Stomach (tissue), 9 donors: ENCODE data around the gene NUB1. TPM values are rescaled to one million over a fixed set of nuclear protein-coding genes. Genes with fewer than 3 reads are reported as not detected.

ENCODE experiments used
- DNase-seq, 2 donors: peaks; one replicate each; pipeline versions ENCODE4 v3.0.0 to v3.0.0-alpha.2; 2013 to 2019
- H3K27ac ChIP-seq, 5 donors: fragments of 200-600 bp in 4 of 5; sonication (generic) in 4 of 5; one replicate each; pipeline ENCODE4 v1.5.1; 2013 to 2019; ENCODE audit warnings: mild to moderate bottlenecking in 1 of 5, moderate library complexity in 1 of 5
- H3K27me3 ChIP-seq, 3 donors: fragments of 200-600 bp; sonication (generic); one replicate each; pipeline ENCODE4 v1.5.1; 2017 to 2019; ENCODE audit warnings: mixed run types in 1 of 3
- H3K36me3 ChIP-seq, 4 donors: fragments of 200-600 bp; sonication (generic); 1 replicate in 3 of 4; 2 replicates in 1 of 4; pipeline ENCODE4 v1.5.1; 2016 to 2019
- H3K4me1 ChIP-seq, 4 donors: fragments of 200-600 bp; sonication (generic); one replicate each; pipeline ENCODE4 v1.5.1; 2016 to 2019
- H3K4me3 ChIP-seq, 4 donors: fragments of 200-600 bp; sonication (generic) in 3 of 4; one replicate each; pipeline ENCODE4 v1.5.1; 2016 to 2019; ENCODE audit warnings: mild to moderate bottlenecking in 1 of 4
- H3K9me3 ChIP-seq, 4 donors: fragments of 200-600 bp; sonication (generic); one replicate each; pipeline ENCODE4 v1.5.1; 2016 to 2019
- EP300 ChIP-seq: sonication (generic); formaldehyde crosslinking; IDR thresholded peaks from one replicate; pipeline ENCODE4 v1.6.1; 2017; ENCODE audit warnings: antibody characterized with exemption
- POLR2A ChIP-seq, 4 donors: fragments of 450-650 bp; IDR thresholded peaks; one replicate each; pipeline ENCODE4 v1.6.1; 2016; ENCODE audit warnings: antibody characterized with exemption in 4 of 4, control low read depth in 2 of 4, mild to moderate bottlenecking in 1 of 4, moderate library complexity in 1 of 4
- POLR2AphosphoS5 ChIP-seq, 3 donors: sonication (generic); formaldehyde crosslinking; IDR thresholded peaks; one replicate each; pipeline ENCODE4 v1.6.1; 2016; ENCODE audit warnings: antibody characterized with exemption in 3 of 3
- WGBS, 5 donors: extraction: QIAGEN DNeasy Blood & Tissue Kit in 3 of 5; methylation state at CpG; one replicate each; pipeline versions ENCODE4 v1.1.5 to v1.1.7; 2013 to 2018; 5-methylcytosine and 5-hydroxymethylcytosine counted together
- intact Hi-C: fragments of 100-400 bp; cut with DNase I; formaldehyde crosslinking; loops from one replicate; pipeline ENCODE4 v1.15.1; 2023; ENCODE audit warnings: low total_unique reads
- polyA plus RNA-seq, 3 donors: library from polyadenylated mRNA; stranded (reverse); fragments of 200-250 nt; gene quantifications; one replicate each; pipeline ENCODE4 v1.2.3, GENCODE V29; 2013
- total RNA-seq, 5 donors: library from RNA; depleted of rRNA; stranded (reverse); fragments of >200 nt; gene quantifications; one replicate each; pipeline versions ENCODE4 v1.1.0 to v1.2.3, GENCODE V29; 2014 to 2016
- TF ChIP-seq, protein P1 (sequence below), 7 experiments: fragments of 450-650 bp in 4 of 7; fragments of 200-600 bp in 3 of 7; sonication (generic) in 3 of 7; IDR thresholded peaks; one replicate each; pipeline ENCODE4 v1.5.1; 2016 to 2019; ENCODE audit warnings: antibody characterized with exemption in 7 of 7, control low read depth in 2 of 7, mild to moderate bottlenecking in 1 of 7
- donor health status: healthy with polysubstance abuse.
- donor health status: Bipolar disorder and iron deficiency.
- donor health status: healthy.

The NUB1 gene
- total and polyA plus RNA-seq, 8 donors = 16.3 to 121 (median 32.5) TPM

DNA sequence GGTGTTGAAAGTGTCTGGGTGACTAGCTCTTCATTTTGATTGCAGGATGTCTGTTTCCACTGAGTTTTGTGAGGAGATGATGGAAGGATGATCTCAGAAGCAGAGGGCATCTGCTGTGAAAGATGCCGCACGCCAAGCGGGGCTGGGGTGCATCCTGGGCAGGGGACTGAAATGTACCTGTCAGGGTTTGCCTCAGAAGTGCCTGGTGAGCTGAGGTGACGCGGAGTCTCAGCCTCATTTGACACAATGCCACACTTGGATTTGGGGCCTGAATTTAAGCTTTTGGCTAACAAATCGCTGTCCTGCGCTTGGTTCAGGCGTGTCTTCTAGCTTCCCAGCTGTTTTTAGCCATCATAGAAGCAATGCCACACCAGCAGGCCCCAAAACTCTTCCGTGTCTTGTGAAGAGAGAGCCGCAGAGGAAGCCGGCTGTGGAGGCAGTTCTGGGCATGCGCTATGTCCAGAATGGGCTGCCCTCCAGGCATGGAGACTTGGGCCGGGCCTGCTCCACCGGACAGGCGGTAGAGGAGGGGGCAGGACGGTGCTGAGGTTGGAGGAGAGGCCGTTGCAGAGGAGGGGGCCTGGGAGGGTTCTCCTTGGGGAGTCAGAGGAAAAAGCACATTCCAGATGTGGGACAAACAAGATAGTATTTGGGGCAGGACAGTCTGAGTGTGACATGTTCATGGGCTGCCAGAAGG lies 37.0 kb downstream of the NUB1 start:
- H3K36me3 ChIP-seq = peaks cover 43 to 64% (median 58%) of the 10 kb centered on the region in 4 donors
- peaks cover 16 to 21% (median 19%) of the 10 kb centered on the region in 4 donors for H3K4me1 ChIP-seq
- H3K27me3 ChIP-seq = peaks cover 0 to 31% (median 28%) of the 10 kb centered on the region in 3 donors
- intact Hi-C loops = no loop called here
- H3K4me3 ChIP-seq = no peak overlapping the region
- TF ChIP-seq POLR2A (IDR thresholded peaks at IDR 0.05) (no peak), POLR2AphosphoS5 (IDR thresholded peaks at IDR 0.05) (no peak), EP300 (no peak)
- TF ChIP-seq, protein P1, sequence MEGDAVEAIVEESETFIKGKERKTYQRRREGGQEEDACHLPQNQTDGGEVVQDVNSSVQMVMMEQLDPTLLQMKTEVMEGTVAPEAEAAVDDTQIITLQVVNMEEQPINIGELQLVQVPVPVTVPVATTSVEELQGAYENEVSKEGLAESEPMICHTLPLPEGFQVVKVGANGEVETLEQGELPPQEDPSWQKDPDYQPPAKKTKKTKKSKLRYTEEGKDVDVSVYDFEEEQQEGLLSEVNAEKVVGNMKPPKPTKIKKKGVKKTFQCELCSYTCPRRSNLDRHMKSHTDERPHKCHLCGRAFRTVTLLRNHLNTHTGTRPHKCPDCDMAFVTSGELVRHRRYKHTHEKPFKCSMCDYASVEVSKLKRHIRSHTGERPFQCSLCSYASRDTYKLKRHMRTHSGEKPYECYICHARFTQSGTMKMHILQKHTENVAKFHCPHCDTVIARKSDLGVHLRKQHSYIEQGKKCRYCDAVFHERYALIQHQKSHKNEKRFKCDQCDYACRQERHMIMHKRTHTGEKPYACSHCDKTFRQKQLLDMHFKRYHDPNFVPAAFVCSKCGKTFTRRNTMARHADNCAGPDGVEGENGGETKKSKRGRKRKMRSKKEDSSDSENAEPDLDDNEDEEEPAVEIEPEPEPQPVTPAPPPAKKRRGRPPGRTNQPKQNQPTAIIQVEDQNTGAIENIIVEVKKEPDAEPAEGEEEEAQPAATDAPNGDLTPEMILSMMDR (IDR thresholded peaks at IDR 0.05) = no peak
- H3K9me3 ChIP-seq = no peaks in the 10 kb centered on the region
- no peak overlapping the region for H3K27ac ChIP-seq
- 79 to 96% (median 86%) methylated on average over 17 of the region's 17 CpGs for whole genome bisulfite sequencing, 5 donors
- DNase-seq = no peak

- Histone ChIP-seq H3K9me3 (no peaks in the 10 kb centered on the region), H3K36me3 (peaks cover 38 to 59% (median 53%) of the 10 kb centered on the region in 4 donors), H3K4me3 (no peak overlapping the region), H3K4me1 (peaks cover 16 to 21% (median 19%) of the 10 kb centered on the region in 4 donors), H3K27me3 (peaks cover 0 to 36% (median 28%) of the 10 kb centered on the region in 3 donors), H3K27ac (no peak overlapping the region)
- 84 to 88% (median 87%) methylated on average over 6 of the region's 6 CpGs for WGBS, 5 donors
- no peak for DNase-seq
- TF ChIP-seq POLR2AphosphoS5 (IDR thresholded peaks at IDR 0.05) (no peak), POLR2A (IDR thresholded peaks at IDR 0.05) (no peak), EP300 (no peak)
- TF ChIP-seq, protein P1 (IDR thresholded peaks at IDR 0.05) = no peak
- intact Hi-C loops = no loop called here
Observed at GRCh38 chr7:151379193-151379520, 37.5 kb downstream of the NUB1 start.

- H3K9me3 ChIP-seq = no peaks in the 10 kb centered on the region
- WGBS, 5 donors = 85 to 93% (median 88%) methylated on average over 21 to 25 of the region's 25 CpGs
- H3K4me3 ChIP-seq = no peak overlapping the region
- no peak overlapping the region for H3K27ac ChIP-seq
- TF ChIP-seq POLR2A (IDR thresholded peaks at IDR 0.05) = no peak
- TF ChIP-seq EP300 = no peak
- TF ChIP-seq POLR2AphosphoS5 (IDR thresholded peaks at IDR 0.05) = no peak
- TF ChIP-seq, protein P1 (IDR thresholded peaks at IDR 0.05) = no peak
- DNase-seq = no peak
- H3K36me3 ChIP-seq = peaks cover 34 to 53% (median 48%) of the 10 kb centered on the region in 4 donors
- H3K4me1 ChIP-seq = peaks cover 16 to 21% (median 19%) of the 10 kb centered on the region in 4 donors
- intact Hi-C loops = no loop called here
- peaks cover 0 to 40% (median 28%) of the 10 kb centered on the region in 3 donors for H3K27me3 ChIP-seq
Observed at GRCh38 chr7:151379534-151380198, 38.1 kb downstream of the NUB1 start.

DNA sequence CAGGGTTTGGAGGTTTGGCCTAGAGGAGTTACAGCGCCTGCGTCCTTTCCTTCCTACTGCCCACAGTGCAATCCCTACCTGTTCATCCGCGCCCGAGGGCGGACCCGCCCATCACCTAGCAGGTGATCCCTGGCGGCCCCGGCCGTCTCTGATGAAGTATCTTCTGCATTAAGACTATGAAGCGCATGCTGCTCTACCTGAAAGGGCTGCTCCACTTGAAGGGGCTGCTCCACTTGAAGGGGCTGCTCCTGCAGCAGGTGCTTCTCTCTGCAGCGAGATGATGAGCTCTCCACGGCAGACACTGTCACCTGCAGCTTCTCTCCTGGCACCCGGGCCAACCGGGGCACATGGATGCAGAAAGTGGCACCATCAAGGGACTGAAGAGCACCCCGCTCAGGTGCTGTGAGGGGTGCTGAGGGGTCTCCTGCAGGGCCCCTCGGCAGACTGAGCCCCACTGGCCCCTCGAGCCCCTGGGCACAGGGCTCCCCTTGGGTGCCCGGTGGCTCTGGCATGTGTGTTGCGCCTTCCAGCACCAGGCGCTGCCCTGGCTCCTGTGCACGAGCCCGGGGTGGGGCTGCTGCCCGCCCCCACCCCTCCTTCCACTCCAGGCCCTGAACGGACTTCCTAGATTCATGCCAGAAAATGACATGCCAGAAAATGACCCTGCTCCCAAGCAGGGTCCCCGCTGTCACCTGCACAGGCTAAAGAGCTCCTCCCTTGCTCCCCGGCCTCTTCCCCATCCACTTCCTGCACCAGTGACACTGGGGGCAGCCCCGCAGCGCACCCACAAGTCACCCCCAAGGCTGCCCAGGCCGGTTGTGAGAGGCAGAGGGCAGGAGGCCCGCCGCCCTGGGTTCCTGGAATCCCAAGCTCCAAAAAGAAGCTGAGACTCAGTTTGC lies 38.8 kb downstream of the NUB1 start:
- no peak overlapping the region for H3K4me3 ChIP-seq
- intact Hi-C loops = no loop called here
- no peaks in the 10 kb centered on the region for H3K9me3 ChIP-seq
- H3K27me3 ChIP-seq = peaks cover 0 to 47% (median 28%) of the 10 kb centered on the region in 3 donors
- no peak for DNase-seq
- no peak for TF ChIP-seq EP300
- TF ChIP-seq, protein P1 (IDR thresholded peaks at IDR 0.05) = no peak
- TF ChIP-seq POLR2AphosphoS5 (IDR thresholded peaks at IDR 0.05) = no peak
- no peak for TF ChIP-seq POLR2A (IDR thresholded peaks at IDR 0.05)
- WGBS, 5 donors = 70 to 82% (median 75%) methylated on average over 22 to 32 of the region's 32 CpGs
- peaks cover 31 to 46% (median 40%) of the 10 kb centered on the region in 4 donors for H3K36me3 ChIP-seq
- H3K4me1 ChIP-seq = peaks cover 16 to 21% (median 19%) of the 10 kb centered on the region in 4 donors
- no peak overlapping the region for H3K27ac ChIP-seq
